GM18951 (cell line): ENCODE results near the gene EFEMP1.

ENCODE experiments used
- POLR2A ChIP-seq: IDR thresholded peaks from 4 replicates; pipeline ENCODE4 v1.6.1; 2011; ENCODE audit warnings: mild to moderate bottlenecking; ENCODE audit not compliant: insufficient read length, insufficient read depth; ENCODE audit errors: extremely low read depth
- in situ Hi-C: fragments of 300-500 bp; cut with MboI; formaldehyde crosslinking; loops from one replicate; pipeline ENCODE4 v1.12.0; 2022; ENCODE audit warnings: low sequenced_read_pairs, mixed read lengths, inconsistent platforms; ENCODE audit not compliant: unreplicated experiment

Gene EFEMP1

GRCh38 chr2:55883357-55883756, 40.2 kb downstream of the EFEMP1 start:
- no peak for TF ChIP-seq POLR2A
- in situ Hi-C loops = no loop called here

DNA sequence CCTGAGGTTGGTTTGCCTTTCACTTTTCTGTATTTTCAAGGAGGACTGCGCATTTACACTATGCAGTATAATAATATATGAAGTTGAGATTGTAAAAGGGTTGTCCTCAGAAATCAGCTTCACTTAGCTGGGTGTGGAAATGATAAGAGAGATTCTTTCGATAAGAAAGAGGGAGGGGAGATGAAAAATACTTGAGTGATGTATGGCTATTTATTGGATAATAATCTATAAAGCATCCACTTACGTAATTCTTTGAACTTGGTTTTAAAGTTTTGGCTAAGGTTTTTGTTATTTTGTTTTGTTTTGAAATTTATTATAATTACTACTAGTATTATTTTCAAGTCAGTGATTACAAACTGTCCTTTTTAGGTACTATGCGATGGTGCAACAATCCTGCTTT, 40.6 kb downstream of the EFEMP1 start:
- TF ChIP-seq POLR2A = no peak
- in situ Hi-C loops = no loop called here

- in situ Hi-C loops = no loop called here
- no peak for TF ChIP-seq POLR2A
Measured at GRCh38 chr2:55880416-55881143, 43.0 kb downstream of the EFEMP1 start.

- in situ Hi-C loops = no loop called here
- no peak for TF ChIP-seq POLR2A
Measured at GRCh38 chr2:55879976-55880375, 43.6 kb downstream of the EFEMP1 start.

GRCh38 chr2:55877087-55877436, 46.5 kb downstream of the EFEMP1 start:
- in situ Hi-C loops = no loop called here
- TF ChIP-seq POLR2A = no peak

DNA sequence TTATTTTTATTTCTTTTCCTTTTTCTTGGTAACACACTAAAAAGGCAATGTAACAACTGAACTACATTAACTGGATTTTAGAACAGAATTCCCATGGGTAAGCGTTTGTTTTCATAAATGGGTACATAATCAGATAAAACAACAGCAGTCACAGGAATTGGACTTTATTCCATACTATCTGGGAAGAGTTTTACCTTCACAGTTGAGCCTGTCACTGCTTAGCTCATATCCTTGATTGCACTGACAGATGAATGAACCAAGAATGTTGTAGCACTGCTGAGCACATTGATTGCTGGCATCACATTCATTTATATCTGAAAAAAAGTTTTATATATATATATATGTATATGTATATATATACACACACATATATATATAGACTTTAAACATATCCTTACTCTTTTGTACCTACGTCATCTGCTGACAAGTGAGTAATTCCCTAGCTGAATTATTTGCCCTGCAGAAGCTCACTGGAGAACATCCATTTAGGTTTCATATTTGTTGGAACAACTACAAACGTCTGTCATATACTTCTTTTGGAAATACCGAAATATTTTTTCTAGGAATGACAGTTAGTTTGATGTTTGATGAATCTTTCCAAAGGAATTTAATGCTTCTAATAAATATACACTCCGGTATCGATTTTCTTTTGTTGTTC, 47.0 kb downstream of the EFEMP1 start:
- in situ Hi-C loops = no loop called here
- no peak for TF ChIP-seq POLR2A

- in situ Hi-C loops = no loop called here
- no peak for TF ChIP-seq POLR2A
Measured at GRCh38 chr2:55875434-55876135, 48.0 kb downstream of the EFEMP1 start.

DNA sequence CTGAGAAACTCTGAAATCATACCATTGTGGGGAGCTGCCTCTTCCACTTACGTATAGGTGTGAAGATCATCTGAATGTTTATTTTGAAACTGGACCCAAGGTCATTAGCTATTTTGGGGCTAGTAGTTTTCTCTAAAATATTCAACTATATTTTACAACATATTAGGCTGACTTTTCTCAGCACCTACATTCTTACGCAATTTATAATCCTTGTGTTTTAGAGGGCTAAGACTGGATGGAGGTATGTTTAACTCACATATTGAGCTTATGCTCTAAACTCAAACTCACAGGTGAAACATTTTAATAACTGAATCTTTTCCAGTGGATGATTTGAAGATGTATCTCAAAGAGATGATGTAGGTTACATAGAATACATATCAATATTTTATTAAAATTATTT, 49.2 kb downstream of the EFEMP1 start:
- no peak for TF ChIP-seq POLR2A
- in situ Hi-C loops = no loop called here

GRCh38 chr2:55871637-55872036, 51.9 kb downstream of the EFEMP1 start:
- no peak for TF ChIP-seq POLR2A
- in situ Hi-C loops = no loop called here

GRCh38 chr2:55869637-55870325, 53.8 kb downstream of the EFEMP1 start:
- no peak for TF ChIP-seq POLR2A
- in situ Hi-C loops = no loop called here

GRCh38 chr2:55865096-55865835, 58.3 kb downstream of the EFEMP1 start:
- in situ Hi-C loops = no loop called here
- TF ChIP-seq POLR2A = no peak

DNA sequence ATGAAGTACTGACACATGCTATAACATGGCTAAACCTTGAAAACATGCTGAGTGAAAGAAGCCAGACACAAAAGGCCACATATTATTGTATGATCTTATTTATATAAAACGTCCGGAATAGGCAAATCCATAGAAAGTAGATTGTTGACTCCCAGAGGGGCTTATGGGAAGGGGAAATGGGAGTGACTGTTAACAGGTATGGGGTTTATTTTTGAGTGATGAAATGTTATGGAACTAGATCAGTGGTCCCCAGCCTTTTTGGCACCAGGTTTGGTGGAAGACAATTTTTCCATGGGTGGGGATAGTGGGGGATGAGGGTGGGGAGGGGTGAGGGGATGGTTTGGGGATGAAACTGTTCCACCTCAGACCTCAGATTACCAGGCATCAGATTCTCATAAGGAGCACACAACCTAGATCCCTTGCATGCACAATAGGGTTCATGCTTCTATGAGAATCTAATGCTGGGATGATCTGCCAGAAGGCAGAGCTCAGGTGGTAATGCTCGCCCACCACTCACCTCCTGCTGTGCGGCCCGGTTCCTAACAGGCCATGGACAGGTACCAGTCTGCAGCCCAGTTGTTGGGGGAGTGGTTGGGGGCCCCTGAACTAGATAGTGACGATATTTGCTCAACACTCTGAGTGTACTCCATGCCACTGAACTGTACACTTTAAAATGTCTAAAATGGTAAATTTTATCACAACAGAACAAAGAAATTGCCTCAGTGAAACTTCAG, 59.1 kb downstream of the EFEMP1 start:
- no peak for TF ChIP-seq POLR2A
- in situ Hi-C loops = no loop called here
